GM21825 (cell line): ENCODE measurements around the gene HIGD1C.

Source experiments
- ATAC-seq: cut with Tn5 transposase; IDR thresholded peaks from one replicate; pipeline ENCODE4 v1.9.1; 2021; ENCODE audit warnings: mild to moderate bottlenecking, moderate library complexity; ENCODE audit not compliant: unreplicated experiment

Gene HIGD1C

GRCh38 chr12:50981319-50982239 is 29.2 kb downstream of the HIGD1C start:
- no peak for ATAC-seq

GRCh38 chr12:50984586-50985298 is 32.4 kb downstream of the HIGD1C start:
- no peak for ATAC-seq

GRCh38 chr12:50985322-50985721 is 33.0 kb downstream of the HIGD1C start:
- no peak for ATAC-seq

GRCh38 chr12:50986966-50987737 is 34.8 kb downstream of the HIGD1C start:
- no peak for ATAC-seq

- no peak for ATAC-seq
Measured at GRCh38 chr12:50988051-50988450, 35.7 kb downstream of the HIGD1C start.

GRCh38 chr12:50988871-50989270 is 36.5 kb downstream of the HIGD1C start:
- ATAC-seq: no peak

GRCh38 chr12:50990147-50990727 is 37.9 kb downstream of the HIGD1C start:
- no peak for ATAC-seq

- no peak for ATAC-seq
Measured at GRCh38 chr12:50990791-50991190, 38.4 kb downstream of the HIGD1C start.

GRCh38 chr12:50991291-50991690 is 38.9 kb downstream of the HIGD1C start:
- no peak for ATAC-seq

GRCh38 chr12:50992819-50993218 is 40.5 kb downstream of the HIGD1C start:
- ATAC-seq: no peak

- ATAC-seq: no peak
Measured at GRCh38 chr12:50999093-50999492, 46.7 kb downstream of the HIGD1C start.

GRCh38 chr12:51000245-51000644 is 47.9 kb downstream of the HIGD1C start:
- ATAC-seq: no peak

- ATAC-seq: no peak
Measured at GRCh38 chr12:51001799-51002198, 49.5 kb downstream of the HIGD1C start.

- ATAC-seq: no peak
Measured at GRCh38 chr12:51004504-51004903, 52.2 kb downstream of the HIGD1C start.

- no peak for ATAC-seq
Measured at GRCh38 chr12:51005030-51005429, 52.7 kb downstream of the HIGD1C start.

GRCh38 chr12:51005671-51006070 is 53.3 kb downstream of the HIGD1C start:
- ATAC-seq: no peak

- no peak for ATAC-seq
Measured at GRCh38 chr12:51008329-51009055, 56.1 kb downstream of the HIGD1C start.

- no peak for ATAC-seq
Measured at GRCh38 chr12:51009056-51009440, 56.7 kb downstream of the HIGD1C start.

GRCh38 chr12:51011955-51012354 is 59.6 kb downstream of the HIGD1C start:
- ATAC-seq: no peak

GRCh38 chr12:51012570-51013236 is 60.4 kb downstream of the HIGD1C start:
- no peak for ATAC-seq
